Pancreas (tissue), 10 donors: ENCODE measurements around the gene SH2D5. TPM values are rescaled to one million over a fixed set of nuclear protein-coding genes. Genes with fewer than 3 reads are reported as not detected.
"Not testable (repeated sequence)": the region's sequence is repeated elsewhere in the genome, so short reads cannot be mapped to it uniquely, and the experiment has no call there.

Experiments
- ATAC-seq, 4 donors: fragments of 200-7000 bp; cut with Tn5 transposase; one replicate each; pipeline versions ENCODE4 v1.8.0 to v1.9.1; 2020; ENCODE audit warnings: mild to moderate bottlenecking in 4 of 4, moderate library complexity in 4 of 4
- DNase-seq, 6 donors: peaks; one replicate each; pipeline ENCODE4 v3.0.0-alpha.2; 2020
- FAIRE-seq: peaks from 2 replicates; lab custom pipeline; 2012; peaks lifted over from hg19 to GRCh38; lab: Jason Lieb, UNC
- H3K27ac ChIP-seq, 4 donors: fragments of 200-600 bp; sonication (generic); 1 replicate in 3 of 4; 2 replicates in 1 of 4; pipeline versions ENCODE4 v1.5.0 to v1.8.0; 2020
- H3K27me3 ChIP-seq, 4 donors: fragments of 200-600 bp; one replicate each; pipeline ENCODE4 v1.8.0; 2021
- H3K36me3 ChIP-seq, 3 donors: fragments of 200-600 bp; sonication (generic) in 1 of 3; one replicate each; pipeline versions ENCODE4 v1.5.0 to v1.8.0; 2020 to 2021
- H3K4me1 ChIP-seq, 3 donors: fragments of 200-600 bp; one replicate each; pipeline ENCODE4 v1.8.0; 2021
- H3K4me3 ChIP-seq, 4 donors: fragments of 200-600 bp; sonication (generic) in 2 of 4; one replicate each; pipeline versions ENCODE4 v1.5.0 to v1.8.0; 2020 to 2021
- H3K9me3 ChIP-seq, 4 donors: fragments of 200-600 bp; one replicate each; pipeline ENCODE4 v1.8.0; 2021
- CTCF ChIP-seq, 4 donors: fragments of 200-600 bp; sonication (generic) in 3 of 4; IDR thresholded peaks; one replicate each; pipeline versions ENCODE4 v1.5.0 to v1.8.0; 2021; ENCODE audit warnings: antibody characterized with exemption in 4 of 4
- WGBS, 2 donors: extraction: QIAGEN DNeasy Blood & Tissue Kit; methylation state at CpG; one replicate each; pipeline ENCODE4 v1.1.7; 2013; 5-methylcytosine and 5-hydroxymethylcytosine counted together
- intact Hi-C, 3 donors: fragments of 100-400 bp; cut with DNase I; formaldehyde crosslinking; loops; one replicate each; pipeline versions ENCODE4 v1.11.1 to v1.14.2; 2022
- polyA plus RNA-seq, 2 donors: library from polyadenylated mRNA; stranded (reverse); fragments of 200-250 nt; gene quantifications; one replicate each; pipeline ENCODE4 v1.2.3, GENCODE V29; 2013
- total RNA-seq, 6 donors: library from RNA; stranded (reverse); fragmentation: NEBNext Ultra II Directional in 4 of 6; extraction: Animal tissue kit (Norgen Biotek cat#: 25700) in 4 of 6; gene quantifications; one replicate each; pipeline versions ENCODE4 v1.2.1 to v1.2.4, GENCODE V29; 2021 to 2023
- donor health status: healthy with polysubstance abuse.
- donor health status: DM: no; HTN: no; CAD: no; lungs with moderate emphysema.
- donor health status: DM: no; HTN: no; CAD: no.
- donor health status: control.
- donor health status: control.
- donor health status: Bipolar disorder and iron deficiency.
- donor health status: DM: yes; HTN: yes; CAD: no.
- donor health status: DM: no; HTN: no; CAD: no.
- donor health status: DM: no; HTN: no; CAD: no.
- donor health status: DM: yes; HTN: yes; CAD: no.

Gene SH2D5
- total and polyA plus RNA-seq, 8 donors = 0.05 to 0.27 (median 0.09) TPM; not detected in 5

- FAIRE-seq (no peak), ATAC-seq (no peak), DNase-seq (no peak)
- Histone ChIP-seq H3K27me3 (no peaks in the 10 kb centered on the region), H3K4me3 (no peak overlapping the region), H3K27ac (no peak overlapping the region), H3K9me3 (no peaks in the 10 kb centered on the region), H3K36me3 (no peaks in the 10 kb centered on the region), H3K4me1 (no peaks in the 10 kb centered on the region)
- WGBS, 2 donors = 76 to 80% methylated on average over 6 of the region's 6 CpGs
- TF ChIP-seq CTCF (IDR thresholded peaks at IDR 0.05) = no peak
- intact Hi-C loops = no loop called here
Measured at GRCh38 chr1:20678599-20678998, 53.9 kb downstream of the SH2D5 start.

- H3K4me3 ChIP-seq, DNase-seq, H3K4me1 ChIP-seq, ATAC-seq, H3K27me3 ChIP-seq, intact Hi-C loops, H3K9me3 ChIP-seq, H3K36me3 ChIP-seq, FAIRE-seq, H3K27ac ChIP-seq: not testable (repeated sequence)
- WGBS, 2 donors = 84 to 93% methylated on average over 11 of the region's 11 CpGs
Measured at GRCh38 chr1:20673626-20674025, 58.9 kb downstream of the SH2D5 start.

- no peak for TF ChIP-seq CTCF (IDR thresholded peaks at IDR 0.05)
- no peak for DNase-seq
- no peak overlapping the region for H3K4me3 ChIP-seq
- intact Hi-C loops = no loop called here
- no peaks in the 10 kb centered on the region for H3K36me3 ChIP-seq
- no peaks in the 10 kb centered on the region for H3K4me1 ChIP-seq
- WGBS, 2 donors = 77 to 84% methylated on average over 4 of the region's 4 CpGs
- no peaks in the 10 kb centered on the region for H3K9me3 ChIP-seq
- H3K27me3 ChIP-seq = no peaks in the 10 kb centered on the region
- no peak overlapping the region for H3K27ac ChIP-seq
- FAIRE-seq = no peak
- ATAC-seq = no peak
Measured at GRCh38 chr1:20672265-20672632, 60.3 kb downstream of the SH2D5 start.

GRCh38 chr1:20670936-20671335, 61.6 kb downstream of the SH2D5 start:
- Histone ChIP-seq H3K4me1 (no peaks in the 10 kb centered on the region), H3K4me3 (no peak overlapping the region), H3K9me3 (no peaks in the 10 kb centered on the region), H3K36me3 (no peaks in the 10 kb centered on the region), H3K27me3 (no peaks in the 10 kb centered on the region), H3K27ac (no peak overlapping the region)
- FAIRE-seq (no peak), ATAC-seq (no peak), DNase-seq (no peak)
- TF ChIP-seq CTCF (IDR thresholded peaks at IDR 0.05) = no peak
- 88 to 89% methylated on average over 5 of the region's 5 CpGs for WGBS, 2 donors
- intact Hi-C loops = no loop called here

Other genes with a start within 250 kb of the SH2D5 start
- 1 to 10 TPM; 3.4 to 9.3 (median 5.5) TPM for gene CAMK2N1, start 246.5 kb downstream of the SH2D5 start, total RNA-seq
- 10 to 100 TPM in 1 of 2 donors, 1 to 10 TPM in 1; 6.8 to 40.7 TPM for gene CAMK2N1, start 246.5 kb downstream of the SH2D5 start, polyA plus RNA-seq
- 10 to 100 TPM in 5 of 6 donors, 1 to 10 TPM in 1; 9.9 to 16.5 (median 12.2) TPM for gene MUL1, start 224.6 kb downstream of the SH2D5 start, total RNA-seq
- 10 to 100 TPM in 1 of 2 donors, 1 to 10 TPM in 1; 3.5 to 10.6 TPM for gene MUL1, start 224.6 kb downstream of the SH2D5 start, polyA plus RNA-seq
- under 1 TPM in 5 of 6 donors, not detected in 1; 0.14 to 0.72 (median 0.20) TPM for gene FAM43B, start 180.1 kb downstream of the SH2D5 start, total RNA-seq
- under 1 TPM; 0.28 to 0.30 TPM for gene FAM43B, start 180.1 kb downstream of the SH2D5 start, polyA plus RNA-seq
- 1 to 10 TPM in 1 of 6 donors, under 1 TPM in 4, not detected in 1; 0.16 to 1.0 (median 0.41) TPM for gene CDA, start 143.6 kb downstream of the SH2D5 start, total RNA-seq
- 1 to 10 TPM in 1 of 2 donors, under 1 TPM in 1; 0.92 to 1.2 TPM for gene CDA, start 143.6 kb downstream of the SH2D5 start, polyA plus RNA-seq
- gene PINK1, start 99.2 kb downstream of the SH2D5 start, total RNA-seq = 10 to 100 TPM; 15.6 to 33.4 (median 27.7) TPM
- gene PINK1, start 99.2 kb downstream of the SH2D5 start, polyA plus RNA-seq = 10 to 100 TPM; 28.5 to 38.0 TPM
- 100 to 1,000 TPM; 112 to 190 (median 141) TPM for gene DDOST, start 71.3 kb downstream of the SH2D5 start, total RNA-seq
- 100 to 1,000 TPM in 1 of 2 donors, 10 to 100 TPM in 1; 98.2 to 127 TPM for gene DDOST, start 71.3 kb downstream of the SH2D5 start, polyA plus RNA-seq
- under 1 TPM; 0.20 to 0.76 (median 0.61) TPM for gene KIF17, start 14.7 kb downstream of the SH2D5 start, total RNA-seq
- gene KIF17, start 14.7 kb downstream of the SH2D5 start, polyA plus RNA-seq = 1 to 10 TPM in 1 of 2 donors, under 1 TPM in 1; 0.87 to 1.1 TPM
- gene HP1BP3, start 54.6 kb upstream of the SH2D5 start, total RNA-seq = 100 to 1,000 TPM in 1 of 6 donors, 10 to 100 TPM in 5; 57.6 to 138 (median 68.0) TPM
- 10 to 100 TPM; 48.0 to 68.8 TPM for gene HP1BP3, start 54.6 kb upstream of the SH2D5 start, polyA plus RNA-seq